T-helper 22 cell (primary cell): ENCODE results near the gene OR5T3.
"Not testable (repeated sequence)": the region's sequence is repeated elsewhere in the genome, so short reads cannot be mapped to it uniquely, and the experiment has no call there.

ENCODE experiments used
- DNase-seq: peaks from one replicate; pipeline ENCODE4 v3.0.0-alpha.2; 2020; ENCODE audit warnings: low read depth

Gene OR5T3

GRCh38 chr11:56251954-56252353, at the start of gene OR5T3:
OR5T3 (plus strand) TSS chr11:56252254; CDS start chr11:56252254, 0 bp downstream.
- no peak for DNase-seq

DNA sequence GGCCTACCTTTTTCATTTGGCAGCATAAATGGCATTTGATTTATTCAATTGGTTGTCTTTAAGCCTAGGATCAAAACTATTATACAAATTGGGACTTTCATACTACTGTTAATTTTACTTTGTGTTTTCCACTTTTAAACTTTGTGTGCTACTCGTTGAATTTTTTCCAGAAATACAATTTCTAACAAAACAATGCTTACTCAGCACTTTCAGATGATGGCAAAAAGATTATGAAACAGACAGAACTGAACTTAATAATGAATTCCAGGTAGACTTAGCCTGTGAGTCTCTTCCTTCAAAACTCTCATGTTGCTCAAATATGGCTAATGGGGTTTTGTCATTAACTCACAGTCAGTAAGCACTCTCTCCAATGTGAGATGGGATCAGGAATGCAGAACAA, 44.3 kb upstream of the OR5T3 start:
- DNase-seq: no peak

DNA sequence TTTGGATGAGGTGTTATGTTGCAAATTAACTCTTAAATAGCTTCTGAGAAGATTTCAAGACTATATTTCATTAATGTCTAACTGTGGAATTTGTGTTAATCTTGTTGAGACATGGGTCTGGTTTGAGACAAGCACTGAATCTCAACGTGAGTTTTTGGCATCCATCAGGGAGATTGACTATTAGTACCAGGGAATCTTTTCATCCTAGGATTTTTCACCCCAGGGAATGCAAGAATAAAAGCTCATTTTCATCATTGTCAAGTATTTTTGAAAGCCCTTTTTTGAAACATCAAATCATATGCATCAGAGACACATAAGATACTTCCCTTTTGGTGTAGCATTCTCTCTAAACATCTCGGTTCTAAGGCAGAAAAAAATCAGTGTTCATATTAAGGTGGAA, 37.5 kb upstream of the OR5T3 start:
- DNase-seq: no peak

- not testable (repeated sequence) for DNase-seq
Measured at GRCh38 chr11:56219735-56220134, 32.3 kb upstream of the OR5T3 start.

- no peak for DNase-seq
Measured at GRCh38 chr11:56234155-56234554, 17.9 kb upstream of the OR5T3 start, which contains the start of gene OR5T2. OR5T2 (minus strand) TSS chr11:56234255; CDS start chr11:56233062, 1,193 bp downstream.

- DNase-seq: no peak
Measured at GRCh38 chr11:56271092-56271491, 19.0 kb downstream of the OR5T3 start.

DNA sequence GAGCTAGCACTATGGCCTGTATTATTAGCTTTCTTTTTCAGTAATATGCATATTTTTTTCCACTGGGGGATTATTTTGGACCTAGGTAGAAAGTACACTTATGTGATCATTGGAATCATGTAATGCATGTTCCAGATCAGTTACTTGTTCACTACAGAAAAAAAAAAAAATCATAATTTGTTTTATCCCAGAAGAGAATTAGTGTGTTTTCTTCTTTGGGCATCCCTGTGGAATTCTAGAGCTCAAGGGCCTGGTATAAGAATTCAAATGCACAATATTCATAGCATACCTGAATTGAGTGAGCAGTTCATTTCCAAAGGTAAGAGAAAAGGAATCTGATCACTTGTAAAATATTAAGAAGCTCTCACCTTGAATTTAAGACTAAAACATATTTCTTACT, 21.8 kb downstream of the OR5T3 start, which contains the start of gene OR5T1:
Gene OR5T1, plus strand, starts transcription at position 301 of the 400 bp plus-strand sequence. CDS start 1,485 bp downstream, outside the sequence.
- DNase-seq: no peak

- no peak for DNase-seq
Measured at GRCh38 chr11:56292154-56292553, 40.1 kb downstream of the OR5T3 start, which contains the start of gene OR8H1. OR8H1 (minus strand) TSS chr11:56292254; CDS start chr11:56291062, 1,192 bp downstream.

- no peak for DNase-seq
Measured at GRCh38 chr11:56296898-56297297, 44.8 kb downstream of the OR5T3 start.
